SKM-1 treated with dmso at 0.1 percent for 144 hours (cell line): Measurements from ENCODE around the gene TMEM107.
A peak's percentile ranks its signal among the peaks of the same experiment; 100 is the strongest.
"Not testable (repeated sequence)": the region's sequence is repeated elsewhere in the genome, so short reads cannot be mapped to it uniquely, and the experiment has no call there.

ENCODE experiments used
- DNase-seq: peaks from one replicate; lab custom pipeline; 2025; ENCODE audit not compliant: unreplicated experiment; lab: John Stamatoyannopoulos, UW

The TMEM107 gene

GRCh38 chr17:8189711-8190477, 13.7 kb upstream of the TMEM107 start, which contains the start of gene BORCS6:
TSS of gene BORCS6 (minus strand) at chr17:8190180. CDS start at chr17:8190140, 40 bp downstream.
- DNase-seq, result peak; percentile 91

GRCh38 chr17:8189041-8189710, 13.0 kb upstream of the TMEM107 start:
- DNase-seq, result no peak

GRCh38 chr17:8188263-8188839, 12.2 kb upstream of the TMEM107 start:
- no peak for DNase-seq

GRCh38 chr17:8187517-8188262, 11.5 kb upstream of the TMEM107 start:
- peak; percentile 89 for DNase-seq

- DNase-seq, result peak; percentile 71
These were observed 10.8 kb upstream of the TMEM107 start for GRCh38 chr17:8186787-8187516.

- no peak for DNase-seq
These were observed 10.2 kb upstream of the TMEM107 start for GRCh38 chr17:8186446-8186786.

- DNase-seq, result no peak
These were observed 9.6 kb upstream of the TMEM107 start for GRCh38 chr17:8185582-8186445.

- DNase-seq, result no peak
These were observed 985 bp upstream of the TMEM107 start for GRCh38 chr17:8176998-8177731.

- no peak for DNase-seq
These were observed 384 bp downstream of the TMEM107 start for GRCh38 chr17:8175795-8176196.

GRCh38 chr17:8173871-8174322, 2.3 kb downstream of the TMEM107 start:
- no peak for DNase-seq

- DNase-seq, result peak; percentile 76
These were observed 2.9 kb downstream of the TMEM107 start for GRCh38 chr17:8173056-8173870.

- DNase-seq, result not testable (repeated sequence)
These were observed 6.0 kb downstream of the TMEM107 start for GRCh38 chr17:8170186-8170585.

GRCh38 chr17:8167526-8167925, 8.7 kb downstream of the TMEM107 start:
- no peak for DNase-seq

GRCh38 chr17:8166731-8167130, 9.4 kb downstream of the TMEM107 start:
- DNase-seq, result no peak

- no peak for DNase-seq
These were observed 11.4 kb downstream of the TMEM107 start for GRCh38 chr17:8164815-8165131.

GRCh38 chr17:8163978-8164814, 12.0 kb downstream of the TMEM107 start:
- peak; percentile 47 for DNase-seq
